Stimulated activated memory B cell treated with anti-CD40 and anti-IgM and Interleukin-4, amounts not matched to agents 10 μg/mL and 1 μg/mL and 100 μg/mL, for 72 hours (primary cell): Measurements from ENCODE around the gene CCDC150.
"Not testable (repeated sequence)": the region's sequence is repeated elsewhere in the genome, so short reads cannot be mapped to it uniquely, and the experiment has no call there.

Experiments
- ATAC-seq: fragments of 150-1000 bp; cut with Tn5 transposase; 2 replicates; pipeline ENCODE4 v1.10.0; 2021
- H3K27ac Mint-ChIP-seq: one replicate; pipeline ENCODE4 v1.8.0; 2022; ENCODE audit warnings: mild to moderate bottlenecking, mixed read lengths
- H3K27me3 Mint-ChIP-seq: one replicate; pipeline ENCODE4 v1.8.0; 2022; ENCODE audit warnings: mixed read lengths
- H3K36me3 Mint-ChIP-seq: one replicate; pipeline ENCODE4 v1.8.0; 2022; ENCODE audit warnings: mixed read lengths
- H3K4me1 Mint-ChIP-seq: one replicate; pipeline ENCODE4 v1.8.0; 2022; ENCODE audit warnings: mixed read lengths
- H3K4me3 Mint-ChIP-seq: one replicate; pipeline ENCODE4 v1.8.0; 2022; ENCODE audit warnings: mild to moderate bottlenecking, moderate library complexity, mixed read lengths
- H3K9me3 Mint-ChIP-seq: one replicate; pipeline ENCODE4 v1.8.0; 2022; ENCODE audit warnings: mixed read lengths

CCDC150 gene

GRCh38 chr2:196718419-196719109 lies 79.0 kb downstream of the CCDC150 start:
- no peak for ATAC-seq
- Mint-ChIP-seq H3K27ac (no peak overlapping the region), H3K4me1 (no peaks in the 10 kb centered on the region), H3K27me3 (no peaks in the 10 kb centered on the region), H3K9me3 (no peaks in the 10 kb centered on the region), H3K4me3 (no peak overlapping the region), H3K36me3 (no peaks in the 10 kb centered on the region)

- H3K9me3 Mint-ChIP-seq = no peaks in the 10 kb centered on the region
- no peaks in the 10 kb centered on the region for H3K27me3 Mint-ChIP-seq
- no peaks in the 10 kb centered on the region for H3K4me1 Mint-ChIP-seq
- no peak overlapping the region for H3K4me3 Mint-ChIP-seq
- no peak overlapping the region for H3K27ac Mint-ChIP-seq
- no peaks in the 10 kb centered on the region for H3K36me3 Mint-ChIP-seq
- no peak for ATAC-seq
Observed at GRCh38 chr2:196719110-196719872, 79.8 kb downstream of the CCDC150 start.

DNA sequence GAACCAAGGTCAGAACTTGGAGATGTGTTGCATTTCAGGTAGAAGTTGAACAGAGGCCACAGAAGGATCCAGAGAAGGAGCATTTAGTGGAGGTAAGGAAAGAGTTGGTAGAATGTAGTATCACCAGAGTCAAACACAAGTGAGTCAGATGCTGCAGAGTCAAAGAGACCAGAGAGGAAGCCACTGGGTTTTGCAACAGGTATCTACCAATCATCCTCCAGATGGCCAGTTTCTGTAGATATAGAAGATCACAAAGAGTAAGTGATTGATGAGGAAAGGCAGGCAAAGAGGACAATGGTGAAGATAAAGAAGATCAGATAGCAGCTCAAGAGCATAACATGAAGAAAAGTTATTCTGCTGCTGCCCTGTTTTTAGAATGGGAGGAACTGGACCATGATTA lies 84.1 kb downstream of the CCDC150 start:
- no peak overlapping the region for H3K4me3 Mint-ChIP-seq
- H3K36me3 Mint-ChIP-seq = no peaks in the 10 kb centered on the region
- no peaks in the 10 kb centered on the region for H3K4me1 Mint-ChIP-seq
- ATAC-seq = no peak
- H3K27ac Mint-ChIP-seq = no peak overlapping the region
- H3K9me3 Mint-ChIP-seq = no peaks in the 10 kb centered on the region
- no peaks in the 10 kb centered on the region for H3K27me3 Mint-ChIP-seq

- ATAC-seq = no peak
- Mint-ChIP-seq H3K4me3 (no peak overlapping the region), H3K9me3 (no peaks in the 10 kb centered on the region), H3K4me1 (no peaks in the 10 kb centered on the region), H3K27me3 (no peaks in the 10 kb centered on the region), H3K36me3 (no peaks in the 10 kb centered on the region), H3K27ac (no peak overlapping the region)
Observed at GRCh38 chr2:196725218-196725617, 85.7 kb downstream of the CCDC150 start.

- ATAC-seq = no peak
- Mint-ChIP-seq H3K36me3 (no peaks in the 10 kb centered on the region), H3K27me3 (no peaks in the 10 kb centered on the region)
Observed at GRCh38 chr2:196725882-196726281, 86.4 kb downstream of the CCDC150 start.

DNA sequence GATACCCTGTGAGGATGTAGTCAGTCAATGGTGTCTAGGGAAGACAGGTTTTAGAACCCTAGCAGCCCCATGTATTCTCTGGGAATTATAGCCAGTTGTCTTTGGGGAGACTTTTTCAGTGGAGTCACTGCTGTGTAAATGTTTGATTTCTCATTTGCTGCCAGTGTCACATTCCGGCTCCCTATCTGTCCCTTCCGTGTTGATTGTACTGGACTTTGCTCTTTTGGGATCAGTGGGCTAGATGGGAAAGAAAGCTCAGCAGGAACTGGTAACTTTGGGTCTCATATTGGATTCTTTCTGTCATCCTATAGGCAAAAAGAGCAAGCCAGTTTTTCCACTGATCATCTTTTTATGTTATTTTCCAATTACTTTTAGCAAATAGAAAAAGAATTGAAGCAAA lies 89.9 kb downstream of the CCDC150 start:
- Mint-ChIP-seq H3K27ac (no peak overlapping the region), H3K4me1 (no peaks in the 10 kb centered on the region), H3K9me3 (no peaks in the 10 kb centered on the region), H3K36me3 (no peaks in the 10 kb centered on the region), H3K4me3 (no peak overlapping the region), H3K27me3 (no peaks in the 10 kb centered on the region)
- ATAC-seq = no peak

More at GRCh38 chr2:196725882-196726281, 86.4 kb downstream of the CCDC150 start:
- Mint-ChIP-seq H3K9me3 (no peaks in the 10 kb centered on the region), H3K4me3 (no peak overlapping the region), H3K4me1 (no peaks in the 10 kb centered on the region), H3K27ac (no peak overlapping the region)

GRCh38 chr2:196736646-196737045 lies 97.1 kb downstream of the CCDC150 start:
- ATAC-seq = not testable (repeated sequence)
- Mint-ChIP-seq H3K9me3 (peaks cover 23% of the 10 kb centered on the region), H3K36me3 (peaks cover 23% of the 10 kb centered on the region)

GRCh38 chr2:196737046-196737445 lies 97.5 kb downstream of the CCDC150 start:
- peaks cover 23% of the 10 kb centered on the region for H3K36me3 Mint-ChIP-seq
- H3K4me1 Mint-ChIP-seq = no peaks in the 10 kb centered on the region
- ATAC-seq = no peak
- H3K27me3 Mint-ChIP-seq = no peaks in the 10 kb centered on the region
- peaks cover 23% of the 10 kb centered on the region for H3K9me3 Mint-ChIP-seq
- H3K27ac Mint-ChIP-seq = no peak overlapping the region
- no peak overlapping the region for H3K4me3 Mint-ChIP-seq

More at GRCh38 chr2:196736646-196737045, 97.1 kb downstream of the CCDC150 start:
- not testable (repeated sequence) for H3K4me3 Mint-ChIP-seq, H3K27me3 Mint-ChIP-seq, H3K4me1 Mint-ChIP-seq, H3K27ac Mint-ChIP-seq

DNA sequence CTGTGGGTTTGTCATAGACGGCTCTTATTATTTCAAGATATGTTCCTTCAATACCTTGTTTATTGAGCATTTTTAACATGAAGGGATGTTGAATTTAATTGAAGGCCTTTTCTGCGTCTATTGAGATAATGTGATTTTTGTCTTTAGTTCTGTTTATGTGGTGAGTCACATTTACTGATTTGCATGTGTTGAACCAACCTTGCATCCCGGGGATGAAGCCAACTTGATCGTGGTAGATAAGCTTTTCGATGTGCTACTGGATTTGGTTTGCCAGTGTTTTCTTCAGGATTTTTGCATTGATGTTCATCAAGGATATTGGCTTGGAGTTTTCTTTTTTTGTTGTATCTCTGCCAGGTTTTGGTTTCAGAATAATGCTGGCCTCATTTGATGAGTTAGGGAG lies 99.5 kb downstream of the CCDC150 start:
- Mint-ChIP-seq H3K36me3 (peaks cover 23% of the 10 kb centered on the region), H3K27ac (no peak overlapping the region), H3K4me1 (no peaks in the 10 kb centered on the region), H3K4me3 (no peak overlapping the region), H3K9me3 (peaks cover 23% of the 10 kb centered on the region), H3K27me3 (no peaks in the 10 kb centered on the region)
- no peak for ATAC-seq

DNA sequence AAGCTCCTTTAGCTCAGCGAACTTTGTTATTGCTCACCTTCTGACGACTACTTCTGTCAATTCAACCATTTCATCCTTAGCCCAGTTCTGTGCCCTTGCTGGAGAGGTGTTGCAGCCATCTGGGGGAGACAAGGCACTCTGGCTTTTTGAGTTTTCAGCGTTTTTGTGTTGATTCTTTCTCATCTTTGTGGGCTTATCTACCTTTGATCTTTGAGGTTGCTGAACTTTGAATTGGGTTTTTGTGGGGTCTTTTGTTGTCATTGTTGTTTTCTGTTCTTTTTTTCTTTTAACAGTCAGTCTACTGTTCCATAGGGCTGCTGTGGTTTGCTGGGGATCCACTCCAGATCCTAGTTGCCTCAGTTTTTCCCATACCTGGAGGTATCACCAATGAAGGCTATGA lies 102.7 kb downstream of the CCDC150 start:
- no peaks in the 10 kb centered on the region for H3K4me1 Mint-ChIP-seq
- H3K4me3 Mint-ChIP-seq = no peak overlapping the region
- no peak overlapping the region for H3K27ac Mint-ChIP-seq
- peaks cover 17% of the 10 kb centered on the region for H3K36me3 Mint-ChIP-seq
- peaks cover 14% of the 10 kb centered on the region for H3K9me3 Mint-ChIP-seq
- no peak for ATAC-seq
- no peaks in the 10 kb centered on the region for H3K27me3 Mint-ChIP-seq

DNA sequence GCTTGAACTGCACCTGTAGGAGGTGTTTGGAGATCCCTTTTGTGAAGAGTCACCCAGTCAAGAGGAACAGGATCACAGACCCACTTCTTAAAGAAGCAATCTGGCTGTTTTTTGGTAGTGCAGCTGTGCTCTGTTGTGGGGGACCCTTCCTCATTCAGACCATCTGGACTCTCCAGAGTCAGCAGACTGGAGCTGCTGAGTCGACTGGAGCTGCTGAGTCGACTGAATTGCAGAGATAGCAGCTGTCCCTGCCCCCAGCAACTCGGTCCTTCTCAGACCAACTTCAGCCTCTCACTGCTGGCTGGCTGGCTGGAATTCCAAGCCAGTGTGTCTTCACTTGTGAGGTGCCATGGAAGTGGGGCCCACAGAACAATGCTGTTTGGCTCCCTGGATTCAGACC lies 103.2 kb downstream of the CCDC150 start:
- no peak for ATAC-seq
- no peaks in the 10 kb centered on the region for H3K4me1 Mint-ChIP-seq
- H3K4me3 Mint-ChIP-seq = no peak overlapping the region
- H3K9me3 Mint-ChIP-seq = peaks cover 14% of the 10 kb centered on the region
- peaks cover 17% of the 10 kb centered on the region for H3K36me3 Mint-ChIP-seq
- H3K27me3 Mint-ChIP-seq = no peaks in the 10 kb centered on the region
- H3K27ac Mint-ChIP-seq = no peak overlapping the region

GRCh38 chr2:196743165-196743564 lies 103.7 kb downstream of the CCDC150 start:
- H3K4me3 Mint-ChIP-seq = no peak overlapping the region
- peaks cover 12% of the 10 kb centered on the region for H3K9me3 Mint-ChIP-seq
- no peaks in the 10 kb centered on the region for H3K4me1 Mint-ChIP-seq
- H3K27me3 Mint-ChIP-seq = no peaks in the 10 kb centered on the region
- H3K36me3 Mint-ChIP-seq = peaks cover 17% of the 10 kb centered on the region
- H3K27ac Mint-ChIP-seq = no peak overlapping the region
- ATAC-seq = no peak

DNA sequence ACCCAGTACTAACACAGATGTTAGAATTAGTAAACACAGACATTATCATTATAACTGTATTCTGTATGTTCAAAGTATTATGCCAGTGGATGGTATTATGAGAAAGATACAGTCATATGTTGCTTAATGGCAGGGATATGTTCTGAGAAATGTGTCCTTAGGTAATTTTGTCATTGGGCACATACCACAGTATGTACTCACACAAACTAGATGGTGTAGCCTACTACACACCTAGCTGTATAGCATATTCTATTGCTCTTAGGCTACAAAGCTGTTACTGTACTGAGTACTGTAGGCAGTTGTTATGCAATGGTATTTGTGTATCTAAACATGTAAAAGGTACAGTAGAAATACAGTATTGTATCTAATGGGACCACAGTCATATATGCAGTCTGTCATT lies 106.2 kb downstream of the CCDC150 start:
- ATAC-seq = no peak
- Mint-ChIP-seq H3K9me3 (no peaks in the 10 kb centered on the region), H3K27ac (no peak overlapping the region), H3K27me3 (no peaks in the 10 kb centered on the region), H3K36me3 (no peaks in the 10 kb centered on the region), H3K4me3 (no peak overlapping the region), H3K4me1 (no peaks in the 10 kb centered on the region)

GRCh38 chr2:196747400-196747799 lies 107.9 kb downstream of the CCDC150 start:
- no peak overlapping the region for H3K27ac Mint-ChIP-seq
- H3K36me3 Mint-ChIP-seq = no peaks in the 10 kb centered on the region
- H3K9me3 Mint-ChIP-seq = no peaks in the 10 kb centered on the region
- H3K27me3 Mint-ChIP-seq = no peaks in the 10 kb centered on the region
- peaks cover 7% of the 10 kb centered on the region for H3K4me1 Mint-ChIP-seq
- ATAC-seq = no peak
- H3K4me3 Mint-ChIP-seq = no peak overlapping the region

GRCh38 chr2:196748123-196748522 lies 108.6 kb downstream of the CCDC150 start:
- H3K4me3 Mint-ChIP-seq = no peak overlapping the region

DNA sequence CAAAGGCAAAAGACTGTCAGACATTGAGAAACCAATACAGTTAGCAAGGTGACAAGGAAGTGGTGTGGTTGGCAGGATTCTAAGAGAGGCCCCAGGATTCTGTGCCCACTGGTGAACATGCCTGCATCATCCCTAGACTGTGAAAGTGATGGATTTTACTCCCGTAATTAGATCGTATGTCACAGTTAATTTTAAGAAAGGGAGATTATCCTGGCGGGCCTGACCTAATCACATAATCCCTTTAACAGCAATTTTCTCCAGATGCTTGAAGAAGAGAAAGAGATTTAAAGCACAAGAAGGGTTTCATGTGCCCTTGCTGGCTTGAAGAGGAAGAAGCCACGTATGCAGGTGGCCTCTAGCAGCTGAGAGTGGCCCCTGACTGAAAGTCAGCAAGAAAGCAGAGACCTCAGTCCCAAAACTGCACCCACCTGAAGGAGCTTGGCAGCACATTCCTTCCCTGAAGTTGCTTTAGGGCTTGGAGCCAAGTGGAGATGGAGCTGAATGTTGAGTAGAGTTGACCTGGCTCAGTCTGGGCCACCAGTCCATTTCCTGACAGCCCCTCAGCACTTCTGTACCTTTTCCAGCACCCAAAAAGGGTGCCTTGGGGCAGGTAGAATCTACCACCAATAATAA lies 110.9 kb downstream of the CCDC150 start:
- ATAC-seq = no peak
- H3K27ac Mint-ChIP-seq = no peak overlapping the region

More at GRCh38 chr2:196748123-196748522, 108.6 kb downstream of the CCDC150 start:
- H3K4me1 Mint-ChIP-seq = peaks cover 7% of the 10 kb centered on the region
- H3K27me3 Mint-ChIP-seq = no peaks in the 10 kb centered on the region
- H3K36me3 Mint-ChIP-seq = no peaks in the 10 kb centered on the region
- no peaks in the 10 kb centered on the region for H3K9me3 Mint-ChIP-seq
- no peak overlapping the region for H3K27ac Mint-ChIP-seq
- no peak for ATAC-seq

More for the DNA sequence above, 110.9 kb downstream of the CCDC150 start:
- H3K4me3 Mint-ChIP-seq = no peak overlapping the region
- H3K36me3 Mint-ChIP-seq = no peaks in the 10 kb centered on the region
- H3K27me3 Mint-ChIP-seq = no peaks in the 10 kb centered on the region
- H3K4me1 Mint-ChIP-seq = peaks cover 7% of the 10 kb centered on the region
- peaks cover 8% of the 10 kb centered on the region for H3K9me3 Mint-ChIP-seq
